GM10847 (cell line): Measurements from ENCODE around the gene SLC25A6.
A peak's percentile ranks its signal among the peaks of the same experiment; 100 is the strongest.

Source experiments
- POLR2A ChIP-seq: IDR thresholded peaks from 2 replicates; pipeline ENCODE4 v1.6.1; 2011; ENCODE audit not compliant: insufficient read length; ENCODE audit errors: extremely low read depth

The SLC25A6 gene

DNA sequence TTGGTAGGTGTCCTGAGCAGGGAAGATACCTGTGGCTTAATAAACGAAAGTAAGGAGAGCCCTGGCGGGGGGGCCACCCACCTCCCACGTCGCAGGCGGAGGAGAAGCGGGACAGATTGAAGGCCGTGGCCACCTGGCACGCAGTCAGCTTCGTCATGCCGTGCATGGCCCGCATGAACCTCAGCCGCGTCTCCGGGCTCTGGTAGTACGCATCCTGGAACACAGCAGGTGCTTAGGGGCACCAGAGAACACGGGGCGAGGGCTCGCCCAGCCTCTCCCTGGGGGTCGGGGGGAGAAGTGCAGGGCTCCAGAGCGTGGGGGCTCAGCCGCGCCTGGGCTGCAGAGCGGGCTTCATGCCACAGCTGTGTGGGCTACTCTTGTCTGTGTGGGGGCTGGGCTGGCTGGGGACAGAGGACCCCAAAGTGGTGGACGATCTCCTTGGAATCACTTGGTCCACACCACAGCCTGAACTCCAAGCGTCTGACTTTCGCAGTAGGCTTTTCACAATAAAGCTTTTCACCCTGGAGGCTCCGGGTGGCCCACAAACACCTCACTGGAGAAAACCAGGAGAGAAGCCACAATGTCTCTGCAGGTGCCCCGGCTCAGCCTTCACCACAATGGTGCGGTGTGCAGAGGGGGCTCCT lies 27.1 kb upstream of the SLC25A6 start:
- peak; percentile 1 for TF ChIP-seq POLR2A

DNA sequence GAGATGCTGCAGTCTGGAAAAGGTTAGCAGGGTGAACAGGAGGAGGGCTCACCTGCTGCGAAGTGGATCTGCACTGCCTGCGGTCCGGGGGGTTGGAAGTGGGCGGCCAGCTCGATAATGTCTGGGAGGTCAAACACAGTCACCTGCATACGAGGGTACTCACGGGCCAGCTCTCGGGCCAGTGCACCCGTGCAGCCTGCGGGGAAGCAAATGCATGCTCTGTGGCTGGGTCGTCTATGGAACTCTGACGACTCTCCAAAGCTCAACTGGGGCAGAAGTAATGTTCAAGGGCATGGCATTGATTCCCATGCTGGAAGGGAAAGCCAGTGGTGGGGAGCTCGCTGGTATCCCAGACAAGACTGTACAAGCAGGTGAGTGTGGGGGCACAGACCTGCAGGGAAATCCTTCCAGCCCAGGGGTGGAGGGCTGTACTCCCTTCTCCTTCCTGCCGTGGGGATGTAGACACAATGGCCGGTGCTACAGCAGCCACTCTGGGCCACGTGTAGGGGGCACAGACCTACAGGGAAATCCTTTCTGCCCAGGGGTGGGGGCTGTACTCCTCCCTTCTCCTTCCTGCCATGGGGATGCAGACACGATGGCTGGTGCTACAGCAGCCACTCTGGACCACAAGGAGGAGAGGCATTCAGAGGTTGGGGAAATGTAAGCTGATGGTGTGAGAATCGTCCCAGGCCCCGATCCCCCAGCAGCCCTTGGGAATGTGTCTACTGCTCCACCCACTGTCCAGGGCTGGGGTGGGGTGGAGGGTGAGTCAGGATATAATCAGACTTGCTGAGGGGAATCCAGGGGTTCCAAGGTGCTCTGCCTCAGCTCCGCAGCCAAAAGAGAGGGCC lies 26.2 kb upstream of the SLC25A6 start:
- TF ChIP-seq POLR2A, result peak; percentile 11

GRCh38 chrX:1416965-1417760 lies 25.2 kb upstream of the SLC25A6 start:
- no peak for TF ChIP-seq POLR2A

GRCh38 chrX:1416327-1416784 lies 24.4 kb upstream of the SLC25A6 start:
- TF ChIP-seq POLR2A, result no peak

GRCh38 chrX:1412551-1413161 lies 20.7 kb upstream of the SLC25A6 start:
- TF ChIP-seq POLR2A, result no peak

- TF ChIP-seq POLR2A, result no peak
Observed at GRCh38 chrX:1411326-1411725, 19.4 kb upstream of the SLC25A6 start.

DNA sequence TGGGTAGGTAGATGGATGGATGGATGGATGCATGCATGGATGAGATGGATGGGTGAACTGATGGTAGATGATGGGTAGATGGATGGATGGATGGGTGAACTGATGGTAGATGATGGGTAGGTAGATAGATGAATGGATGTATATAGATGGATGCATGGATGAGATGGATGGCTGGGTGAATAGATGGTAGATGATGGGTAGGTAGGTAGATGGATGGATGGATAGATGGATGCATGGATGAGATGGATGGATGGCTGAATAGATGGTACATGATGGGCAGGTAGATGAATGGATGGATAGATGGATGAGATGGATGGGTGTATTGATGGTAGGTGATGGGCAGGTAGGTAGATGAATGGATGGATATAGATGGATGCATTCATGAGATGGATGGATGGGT lies 15.1 kb upstream of the SLC25A6 start:
- no peak for TF ChIP-seq POLR2A

GRCh38 chrX:1403228-1403627 lies 11.3 kb upstream of the SLC25A6 start:
- no peak for TF ChIP-seq POLR2A

DNA sequence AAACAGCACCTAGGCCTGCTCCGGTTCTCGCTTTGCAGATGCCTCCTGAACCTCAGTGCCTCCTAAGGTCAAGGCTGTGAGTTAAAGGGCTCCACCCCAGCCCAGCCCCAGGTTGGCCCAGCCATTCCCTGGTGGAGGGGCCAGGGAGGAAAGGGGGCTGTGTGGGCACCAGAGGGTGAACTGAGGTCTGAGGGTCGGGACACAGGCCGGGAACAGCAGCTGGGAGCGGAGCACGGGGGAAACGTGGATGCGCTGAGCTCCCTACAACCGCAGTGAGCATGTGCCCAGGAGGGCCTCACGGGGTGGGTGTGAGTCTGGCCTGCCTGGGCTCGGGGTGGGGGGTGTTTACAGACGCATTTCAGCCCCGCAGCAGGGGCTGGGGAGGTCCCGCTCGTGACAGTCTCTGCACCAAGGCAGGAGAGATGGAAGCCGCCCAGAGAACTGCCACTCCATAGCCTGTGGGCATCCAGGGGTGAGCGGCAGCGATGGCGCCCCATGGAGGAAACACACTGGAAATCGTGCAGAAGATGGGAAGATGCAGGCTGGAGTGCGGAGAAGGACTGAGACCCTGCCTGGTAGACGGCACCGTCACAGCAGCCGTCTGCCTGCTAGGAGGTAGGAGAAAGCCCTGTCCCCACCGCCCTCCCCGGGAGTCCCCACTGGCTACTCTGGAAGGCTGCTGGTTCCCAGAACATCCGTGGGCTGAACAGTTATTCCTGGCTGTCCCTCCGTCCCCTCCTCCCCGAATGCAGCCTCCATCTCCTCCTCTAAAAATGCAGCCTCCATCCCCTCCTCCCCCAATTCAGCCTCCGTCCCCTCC lies 9.9 kb upstream of the SLC25A6 start:
- no peak for TF ChIP-seq POLR2A

DNA sequence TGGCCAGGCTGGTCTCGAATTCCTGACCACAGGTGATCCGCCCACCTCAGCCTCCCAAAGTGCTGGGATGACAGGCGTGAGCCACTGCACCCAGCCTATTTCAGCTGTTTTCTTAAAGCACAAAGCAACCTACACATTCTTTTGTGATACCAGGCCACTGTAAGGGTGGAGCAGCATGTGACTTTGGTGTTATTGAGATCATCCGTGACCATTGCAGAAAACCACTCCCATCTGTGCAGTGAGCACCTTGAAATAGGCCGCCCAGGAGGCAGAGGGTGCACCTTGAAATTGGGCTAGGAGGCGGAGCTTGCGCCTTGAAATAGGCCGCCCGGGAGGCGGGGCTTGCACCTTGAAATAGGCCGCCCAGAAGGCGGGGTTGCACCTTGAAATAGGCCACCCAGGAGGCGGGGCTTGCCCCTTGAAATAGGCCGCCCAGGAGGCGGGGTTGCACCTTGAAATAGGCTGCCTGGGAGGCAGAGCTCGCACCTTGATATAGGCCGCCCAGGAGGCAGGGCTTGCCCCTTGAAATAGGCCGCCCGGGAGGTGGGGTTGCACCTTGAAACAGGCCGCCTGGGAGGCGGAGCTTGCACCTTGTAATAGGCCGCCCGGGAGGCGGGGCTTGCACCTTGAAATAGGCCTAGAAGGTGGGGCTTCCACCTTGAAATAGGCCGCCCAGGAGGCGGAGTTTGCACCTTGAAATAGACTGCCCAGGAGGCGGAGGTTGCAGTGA lies 9.0 kb upstream of the SLC25A6 start:
- TF ChIP-seq POLR2A, result no peak

GRCh38 chrX:1400049-1400448 lies 8.1 kb upstream of the SLC25A6 start:
- TF ChIP-seq POLR2A, result no peak

DNA sequence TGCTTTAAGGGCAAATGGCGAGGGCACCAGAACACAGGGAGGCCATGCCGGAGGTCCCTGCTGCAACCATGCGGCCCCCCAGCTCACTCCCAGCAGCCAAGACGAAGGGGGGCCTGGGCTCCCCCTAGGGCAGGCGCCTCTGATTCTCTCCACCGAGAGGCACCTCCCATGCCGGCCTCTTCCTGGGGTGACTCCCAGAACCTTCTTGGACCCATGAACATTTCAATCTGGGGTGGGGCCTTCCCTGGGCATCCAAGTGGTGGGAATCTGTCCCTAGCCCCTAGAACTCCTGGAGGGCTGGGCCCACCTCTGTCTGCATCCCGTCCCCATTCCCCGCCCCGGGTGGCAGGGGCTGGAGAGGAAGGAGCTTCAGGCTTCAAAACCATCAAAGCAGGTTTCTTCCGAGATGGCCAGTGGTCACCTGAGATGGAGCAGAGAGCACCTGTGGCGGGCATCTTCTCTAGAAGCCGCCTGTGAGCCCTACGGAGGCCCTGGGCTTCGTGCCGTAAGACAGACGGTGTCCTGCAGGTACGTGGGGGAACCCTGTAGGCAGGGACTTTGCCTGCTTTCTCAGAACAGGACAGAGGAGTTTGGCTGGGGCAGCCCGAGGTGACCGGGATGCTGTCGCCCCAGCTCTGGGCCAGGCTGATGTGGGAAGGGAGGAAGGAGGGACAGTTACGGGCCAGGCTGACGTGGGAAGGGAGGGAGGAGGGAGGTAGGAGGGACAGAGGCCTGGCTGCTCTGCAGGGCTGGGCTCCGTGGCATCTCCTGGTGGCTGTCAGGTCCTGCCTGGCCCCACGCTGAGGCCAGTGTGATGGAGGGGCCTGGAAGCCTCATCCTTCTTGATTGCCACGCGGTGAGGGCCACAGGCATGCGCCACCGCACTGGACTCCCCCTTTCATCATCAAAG lies 6.8 kb upstream of the SLC25A6 start:
- TF ChIP-seq POLR2A, result no peak
